ENCODE measurements around the gene CRYBG1.

- no peak for TF ChIP-seq CTCF (conservative IDR thresholded peaks at IDR 0.05; ENCODE audit: low read depth, low read length)
- no peak for TF ChIP-seq EZH2 (IDR thresholded peaks at IDR 0.05; ENCODE audit: borderline replicate concordance, low read depth, low read length, poor library complexity, severe bottlenecking)
Observed at GRCh38 chr6:106612671-106613416, 252.3 kb downstream of the CRYBG1 start.

Measured in A673 (cell line).